Panc1 (cell line): ENCODE results near the gene EP400. TPM values are rescaled to one million over a fixed set of nuclear protein-coding genes. Genes with fewer than 3 reads are reported as not detected.

Experiments used
- ATAC-seq: fragments of 200-7000 bp; cut with Tn5 transposase; 2 replicates; pipeline ENCODE4 v1.9.1; 2020; ENCODE audit warnings: mild to moderate bottlenecking, moderate library complexity
- BruUV-seq: library from RNA; stranded (reverse); fragments of 400-500 nt; replicated peaks from 2 replicates; lab custom pipeline; 2021; lab: Mats Ljungman, UMichigan
- CTCF ChIA-PET: fragments of 300-600 bp; sonication (Branson Sonifier 250); formaldehyde crosslinking; loops from one replicate; lab custom pipeline; 2022; ENCODE audit warnings: antibody characterized with exemption; lab: Charles Lee
- POLR2A ChIA-PET: fragments of 300-600 bp; sonication (Branson Sonifier 250); formaldehyde crosslinking; loops from one replicate; lab custom pipeline; 2022; ENCODE audit warnings: antibody characterized with exemption; lab: Charles Lee
- DNase-seq: peaks from one replicate; pipeline ENCODE4 v3.0.0-alpha.2; 2010; ENCODE audit warnings: low read depth, low spot score
- H3K27ac ChIP-seq: 2 replicates; pipeline ENCODE4 v1.5.1; 2011; ENCODE audit warnings: mild to moderate bottlenecking, low read length, inconsistent platforms
- H3K27me3 ChIP-seq: fragments of 200-500 bp; sonication (Bioruptor generic); 2 replicates; pipeline ENCODE4 v1.6.0; 2014; ENCODE audit warnings: low read length, inconsistent platforms; ENCODE audit not compliant: control insufficient read depth, insufficient read depth
- H3K36me3 ChIP-seq: fragments of 200-500 bp; sonication (Bioruptor generic); 2 replicates; pipeline ENCODE4 v1.5.1; 2014; ENCODE audit warnings: inconsistent platforms, mild to moderate bottlenecking, low read length, moderate library complexity; ENCODE audit not compliant: control insufficient read depth, insufficient read depth
- H3K4me1 ChIP-seq: 2 replicates; pipeline ENCODE4 v1.5.1; 2011; ENCODE audit warnings: inconsistent platforms, mild to moderate bottlenecking, low read length, moderate library complexity; ENCODE audit not compliant: control insufficient read depth, insufficient read depth
- H3K4me3 ChIP-seq, 2 experiments: 2 replicates each; pipeline ENCODE4 v1.5.1; 2011 to 2012; ENCODE audit warnings: low read depth in 2 of 2, low read length in 2 of 2, mild to moderate bottlenecking in 2 of 2, inconsistent platforms in 1 of 2, moderate library complexity in 1 of 2
- H3K9me3 ChIP-seq: fragments of 200-500 bp; sonication (Bioruptor generic); 2 replicates; pipeline ENCODE4 v1.5.1; 2014; ENCODE audit warnings: low read depth, mild to moderate bottlenecking, inconsistent platforms, low read length, moderate library complexity; ENCODE audit not compliant: control insufficient read depth, insufficient read depth
- CTCF ChIP-seq: fragments of 450-650 bp; IDR thresholded peaks from 2 replicates; pipeline ENCODE4 v1.5.1; 2017; ENCODE audit warnings: mild to moderate bottlenecking
- POLR2AphosphoS5 ChIP-seq: IDR thresholded peaks from 2 replicates; pipeline ENCODE4 v1.6.1; 2012; ENCODE audit warnings: mild to moderate bottlenecking, low read depth, low read length, moderate library complexity
- REST ChIP-seq, 2 experiments: IDR thresholded peaks; 2 replicates each; pipeline ENCODE4 v1.6.1; 2011 to 2012; ENCODE audit warnings: low read depth in 2 of 2, control low read depth in 1 of 2, low read length in 1 of 2, mild to moderate bottlenecking in 1 of 2, moderate library complexity in 1 of 2; ENCODE audit not compliant: insufficient read depth in 1 of 2
- SIN3A ChIP-seq: IDR thresholded peaks from 2 replicates; pipeline ENCODE4 v1.6.1; 2012; ENCODE audit warnings: low read depth, mild to moderate bottlenecking, low read length, moderate library complexity, borderline replicate concordance; ENCODE audit not compliant: insufficient read depth
- TCF7L2 ChIP-seq: IDR thresholded peaks from 2 replicates; pipeline ENCODE4 v1.6.1; 2011; ENCODE audit warnings: mild to moderate bottlenecking, low read depth, low read length, inconsistent platforms
- in situ Hi-C: cut with HindIII; loops from 2 replicates; pipeline ENCODE4 v1.10.0; 2016; ENCODE audit warnings: low sequenced_read_pairs, low pct_unique_long_range_greater_than_20kb
- intact Hi-C: fragments of 100-400 bp; cut with micrococcal nuclease; formaldehyde crosslinking; loops from one replicate; pipeline ENCODE4 v1.10.0; 2022; ENCODE audit not compliant: unreplicated experiment
- total RNA-seq: library from RNA; stranded (reverse); gene quantifications from one replicate; pipeline ENCODE4 v1.2.1, GENCODE V29; 2021; ENCODE audit not compliant: unreplicated experiment

EP400 gene
- total RNA-seq, 1 experiment from 2014 or later: 59.4 TPM

- Histone ChIP-seq H3K9me3 (no peaks in the 10 kb centered on the region), H3K27ac (no peak overlapping the region), H3K27me3 (no peaks in the 10 kb centered on the region), H3K4me1 (no peaks in the 10 kb centered on the region), H3K36me3 (peaks cover 6% of the 10 kb centered on the region), H3K4me3 (no peak overlapping the region)
- intact Hi-C loops (no loop called here), in situ Hi-C loops (no loop called here)
- TF ChIP-seq SIN3A: no peak
- no peak for TF ChIP-seq CTCF
- no peak for TF ChIP-seq TCF7L2
- CTCF ChIA-PET: no interaction called here
- POLR2A ChIA-PET: no interaction called here
- no TSS peak for BruUV-seq
- ATAC-seq (no peak), DNase-seq (no peak)
Measured at GRCh38 chr12:131982041-131982440, 32.3 kb downstream of the EP400 start.

- H3K27me3 ChIP-seq: no peaks in the 10 kb centered on the region
- H3K4me3 ChIP-seq: no peak overlapping the region
- DNase-seq (no peak), ATAC-seq (no peak)
- BruUV-seq: no TSS peak
- ChIA-PET CTCF (no interaction called here), POLR2A (no interaction called here)
- intact Hi-C loops: no loop called here
- TF ChIP-seq REST (IDR thresholded peaks at IDR 0.05; ENCODE audit: insufficient read depth in 1 of 2, low read depth in 2 of 2, low read length in 1 of 2) (no peak), POLR2AphosphoS5 (no peak), TCF7L2 (no peak), SIN3A (no peak)
- H3K36me3 ChIP-seq: peaks cover 9% of the 10 kb centered on the region
- H3K9me3 ChIP-seq: no peaks in the 10 kb centered on the region
- no peak overlapping the region for H3K27ac ChIP-seq
- in situ Hi-C loops: no loop called here
- H3K4me1 ChIP-seq: no peaks in the 10 kb centered on the region
Measured at GRCh38 chr12:131983026-131983425, 33.3 kb downstream of the EP400 start.

- no peaks in the 10 kb centered on the region for H3K4me1 ChIP-seq
- intact Hi-C loops: no loop called here
- no peak overlapping the region for H3K27ac ChIP-seq
- in situ Hi-C loops: no loop called here
- TF ChIP-seq CTCF: no peak
- no peak for TF ChIP-seq REST (IDR thresholded peaks at IDR 0.05; ENCODE audit: insufficient read depth in 1 of 2, low read depth in 2 of 2, low read length in 1 of 2)
- no peak for TF ChIP-seq SIN3A
- TF ChIP-seq POLR2AphosphoS5: no peak
- no peak for TF ChIP-seq TCF7L2
- H3K4me3 ChIP-seq: no peak overlapping the region
- no peaks in the 10 kb centered on the region for H3K9me3 ChIP-seq
- ATAC-seq (no peak), DNase-seq (no peak)
- H3K27me3 ChIP-seq: no peaks in the 10 kb centered on the region
- ChIA-PET POLR2A (no interaction called here), CTCF (no interaction called here)
- peaks cover 9% of the 10 kb centered on the region for H3K36me3 ChIP-seq
- no TSS peak for BruUV-seq
Measured at GRCh38 chr12:131983554-131983953, 33.8 kb downstream of the EP400 start.
